Stimulated activated CD8-positive, alpha-beta memory T cell treated with anti-CD3 and anti-CD28 coated beads, Interleukin-15, amount 100 ng/mL, for 24 hours (primary cell): ENCODE data around the gene PWP1.
A peak's percentile ranks its signal among the peaks of the same experiment; 100 is the strongest.

Source experiments
- DNase-seq: peaks from one replicate; pipeline ENCODE4 v3.0.0-alpha.2; 2020; ENCODE audit warnings: low read depth

The PWP1 gene

GRCh38 chr12:107735763-107736162, 50.2 kb downstream of the PWP1 start:
- no peak for DNase-seq

DNA sequence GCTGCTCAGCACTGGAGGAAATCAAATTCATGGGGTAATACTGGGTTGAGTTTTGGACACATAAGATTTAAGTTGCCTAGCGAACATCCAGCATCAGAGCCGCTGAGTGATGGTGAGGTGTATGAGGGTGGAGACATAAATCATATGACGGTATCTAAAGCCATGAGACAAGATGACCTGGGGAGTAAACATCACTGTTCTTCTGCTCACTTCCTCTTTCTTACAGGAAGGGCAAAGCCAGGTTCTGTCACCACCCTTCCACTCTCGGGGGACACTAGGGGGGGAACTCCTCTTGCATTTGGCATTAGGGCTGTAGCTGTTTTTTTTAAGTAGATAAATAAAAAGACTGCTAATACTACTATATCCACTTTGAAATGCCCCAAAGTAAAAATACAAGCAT, 51.3 kb downstream of the PWP1 start:
- DNase-seq: no peak

GRCh38 chr12:107748472-107748871, 62.9 kb downstream of the PWP1 start:
- DNase-seq: no peak

- DNase-seq: no peak
These were observed 63.5 kb downstream of the PWP1 start for GRCh38 chr12:107749083-107749482.

GRCh38 chr12:107759410-107759809, 73.8 kb downstream of the PWP1 start:
- DNase-seq: no peak

- peak; percentile 6 for DNase-seq
These were observed 74.7 kb downstream of the PWP1 start for GRCh38 chr12:107760207-107760808.

DNA sequence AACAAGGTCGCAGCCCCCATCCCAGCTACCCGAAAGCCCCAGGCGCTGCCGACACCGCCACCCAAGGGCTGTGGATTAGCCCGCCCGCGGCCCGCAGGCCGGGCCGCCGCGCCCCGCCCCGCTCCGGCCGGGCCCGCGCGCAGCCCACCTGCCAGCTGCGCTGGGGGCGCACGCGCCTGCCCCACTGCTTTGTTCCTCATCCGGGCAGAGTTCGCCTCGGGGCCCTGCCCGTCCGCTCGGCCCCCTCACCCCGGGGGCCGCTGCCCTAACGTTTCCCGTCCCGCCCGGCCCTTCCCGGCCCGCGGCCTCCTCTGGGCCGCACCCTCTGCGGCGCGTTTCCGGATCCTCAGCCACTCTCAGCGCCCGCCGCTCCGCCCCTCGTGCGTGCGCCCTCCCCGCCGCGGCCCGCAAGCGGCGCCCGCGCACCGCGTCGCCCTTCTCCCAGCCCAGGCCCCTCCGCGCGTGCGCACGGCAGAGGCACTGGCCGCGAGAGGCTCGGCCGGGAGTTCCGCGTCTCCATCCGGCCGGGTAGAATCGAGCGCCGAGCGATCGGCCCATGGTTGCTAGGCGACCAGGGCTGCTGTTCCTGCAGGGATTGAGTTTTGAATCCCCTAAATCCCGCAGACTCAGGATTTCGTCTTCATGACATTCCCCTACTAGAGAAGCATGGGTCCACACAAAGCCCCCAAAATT, 75.4 kb downstream of the PWP1 start, which contains the start of gene PRDM4:
Gene PRDM4 (minus strand): TSS at position 329 of the 693 bp plus-strand sequence. CDS start 622 bp downstream, outside the sequence.
- peak; percentile 76 for DNase-seq

- no peak for DNase-seq
These were observed 75.9 kb downstream of the PWP1 start for GRCh38 chr12:107761502-107761904.
